Kidney glomerular epithelial cell (primary cell): ENCODE results near the gene CDT1.
A peak's percentile ranks its signal among the peaks of the same experiment; 100 is the strongest.
"Not testable (repeated sequence)": the region's sequence is repeated elsewhere in the genome, so short reads cannot be mapped to it uniquely, and the experiment has no call there.

Source experiments
- DNase-seq: peaks from one replicate; lab custom pipeline; 2025; lab: John Stamatoyannopoulos, UW

Gene CDT1

GRCh38 chr16:88768071-88768783 lies 35.4 kb upstream of the CDT1 start:
- peak; percentile 6 for DNase-seq

- DNase-seq = peak; percentile 13
Observed at GRCh38 chr16:88769617-88770460, 33.8 kb upstream of the CDT1 start.

- DNase-seq = peak; percentile 80
Observed at GRCh38 chr16:88770461-88771293, 32.9 kb upstream of the CDT1 start.

GRCh38 chr16:88771294-88771772 lies 32.3 kb upstream of the CDT1 start:
- no peak for DNase-seq

- DNase-seq = not testable (repeated sequence)
Observed at GRCh38 chr16:88771781-88772180, 31.8 kb upstream of the CDT1 start.

GRCh38 chr16:88772871-88773811 lies 30.4 kb upstream of the CDT1 start:
- DNase-seq = peak; percentile 26

- DNase-seq = peak; percentile 5
Observed at GRCh38 chr16:88773812-88774291, 29.7 kb upstream of the CDT1 start.

- no peak for DNase-seq
Observed at GRCh38 chr16:88774544-88775393, 28.8 kb upstream of the CDT1 start.

GRCh38 chr16:88775825-88776224 lies 27.8 kb upstream of the CDT1 start:
- no peak for DNase-seq

- DNase-seq = no peak
Observed at GRCh38 chr16:88777471-88778270, 25.9 kb upstream of the CDT1 start.

- no peak for DNase-seq
Observed at GRCh38 chr16:88778271-88778525, 25.4 kb upstream of the CDT1 start.

- DNase-seq = no peak
Observed at GRCh38 chr16:88778541-88779065, 25.0 kb upstream of the CDT1 start.

GRCh38 chr16:88779406-88780141 lies 24.0 kb upstream of the CDT1 start:
- DNase-seq = no peak

- DNase-seq = no peak
Observed at GRCh38 chr16:88780142-88781062, 23.2 kb upstream of the CDT1 start.

- no peak for DNase-seq
Observed at GRCh38 chr16:88781140-88782077, 22.2 kb upstream of the CDT1 start.
